BE2C (cell line): ENCODE data around the gene CCDC197.

Experiments
- DNase-seq: peaks from one replicate; pipeline ENCODE4 v3.0.0-alpha.2; 2020
- H3K27me3 ChIP-seq: fragments of 250-450 bp; sonication (Bioruptor Pico); 2 replicates; pipeline ENCODE4 v1.5.1; 2020; ENCODE audit warnings: mild to moderate bottlenecking
- H3K36me3 ChIP-seq: fragments of 250-450 bp; sonication (Bioruptor Pico); 2 replicates; pipeline ENCODE4 v1.5.1; 2020; ENCODE audit warnings: mild to moderate bottlenecking
- H3K4me1 ChIP-seq: fragments of 250-450 bp; sonication (Bioruptor Pico); 2 replicates; pipeline ENCODE4 v1.5.1; 2020
- H3K4me3 ChIP-seq: 2 replicates; pipeline ENCODE4 v1.5.1; 2011; ENCODE audit warnings: low read depth, low read length
- H3K9me3 ChIP-seq: fragments of 250-450 bp; sonication (Bioruptor Pico); 2 replicates; pipeline ENCODE4 v1.5.1; 2020
- CTCF ChIP-seq: IDR thresholded peaks from 2 replicates; pipeline ENCODE4 v1.5.1; 2012; ENCODE audit warnings: mild to moderate bottlenecking, low read depth, low read length

CCDC197 gene

GRCh38 chr14:93953263-93953662 lies 43.8 kb upstream of the CCDC197 start:
- Histone ChIP-seq H3K4me1 (no peaks in the 10 kb centered on the region), H3K36me3 (no peaks in the 10 kb centered on the region), H3K4me3 (no peak overlapping the region), H3K27me3 (no peaks in the 10 kb centered on the region), H3K9me3 (no peaks in the 10 kb centered on the region)
- TF ChIP-seq CTCF, result peak; percentile 56
- peak; percentile 60 for DNase-seq

GRCh38 chr14:93953739-93954515 lies 43.2 kb upstream of the CCDC197 start:
- no peak for TF ChIP-seq CTCF
- H3K36me3 ChIP-seq, result no peaks in the 10 kb centered on the region
- H3K9me3 ChIP-seq, result no peaks in the 10 kb centered on the region
- no peak overlapping the region for H3K4me3 ChIP-seq
- no peak for DNase-seq
- no peaks in the 10 kb centered on the region for H3K4me1 ChIP-seq
- no peaks in the 10 kb centered on the region for H3K27me3 ChIP-seq

GRCh38 chr14:93954516-93954830 lies 42.6 kb upstream of the CCDC197 start:
- DNase-seq, result no peak
- Histone ChIP-seq H3K4me3 (no peak overlapping the region), H3K4me1 (no peaks in the 10 kb centered on the region), H3K36me3 (no peaks in the 10 kb centered on the region), H3K27me3 (no peaks in the 10 kb centered on the region), H3K9me3 (no peaks in the 10 kb centered on the region)
- no peak for TF ChIP-seq CTCF

GRCh38 chr14:93954900-93955849 lies 41.9 kb upstream of the CCDC197 start:
- H3K36me3 ChIP-seq, result no peaks in the 10 kb centered on the region
- no peak overlapping the region for H3K4me3 ChIP-seq
- H3K9me3 ChIP-seq, result no peaks in the 10 kb centered on the region
- H3K27me3 ChIP-seq, result no peaks in the 10 kb centered on the region
- no peaks in the 10 kb centered on the region for H3K4me1 ChIP-seq
- no peak for TF ChIP-seq CTCF
- no peak for DNase-seq

- Histone ChIP-seq H3K27me3 (no peaks in the 10 kb centered on the region), H3K4me3 (no peak overlapping the region), H3K4me1 (no peaks in the 10 kb centered on the region), H3K9me3 (no peaks in the 10 kb centered on the region), H3K36me3 (no peaks in the 10 kb centered on the region)
- TF ChIP-seq CTCF, result no peak
- DNase-seq, result no peak
These were observed 41.1 kb upstream of the CCDC197 start for GRCh38 chr14:93955850-93956481.
